GM19023 (cell line): ENCODE data around the gene PLEKHM3.
"Not testable (repeated sequence)": the region's sequence is repeated elsewhere in the genome, so short reads cannot be mapped to it uniquely, and the experiment has no call there.

Source experiments
- ATAC-seq: cut with Tn5 transposase; IDR thresholded peaks from one replicate; pipeline ENCODE4 v1.9.1; 2021; ENCODE audit warnings: mild to moderate bottlenecking, moderate library complexity; ENCODE audit not compliant: unreplicated experiment

Gene PLEKHM3

DNA sequence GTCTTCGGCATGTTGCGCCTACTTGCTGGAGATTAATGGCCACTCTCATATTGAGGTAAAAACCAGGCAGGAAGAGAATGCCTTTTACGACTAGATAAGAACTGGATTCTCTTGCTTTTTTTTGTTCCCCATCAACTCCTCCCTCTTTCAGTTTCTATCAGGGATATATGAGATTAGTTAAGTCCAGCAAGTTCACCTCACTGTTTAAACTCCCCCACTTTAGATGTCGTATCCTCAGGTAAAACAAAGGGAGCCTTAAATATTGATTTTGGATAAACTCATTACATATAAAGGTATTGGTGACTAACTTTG, 98.4 kb downstream of the PLEKHM3 start:
- ATAC-seq = no peak

DNA sequence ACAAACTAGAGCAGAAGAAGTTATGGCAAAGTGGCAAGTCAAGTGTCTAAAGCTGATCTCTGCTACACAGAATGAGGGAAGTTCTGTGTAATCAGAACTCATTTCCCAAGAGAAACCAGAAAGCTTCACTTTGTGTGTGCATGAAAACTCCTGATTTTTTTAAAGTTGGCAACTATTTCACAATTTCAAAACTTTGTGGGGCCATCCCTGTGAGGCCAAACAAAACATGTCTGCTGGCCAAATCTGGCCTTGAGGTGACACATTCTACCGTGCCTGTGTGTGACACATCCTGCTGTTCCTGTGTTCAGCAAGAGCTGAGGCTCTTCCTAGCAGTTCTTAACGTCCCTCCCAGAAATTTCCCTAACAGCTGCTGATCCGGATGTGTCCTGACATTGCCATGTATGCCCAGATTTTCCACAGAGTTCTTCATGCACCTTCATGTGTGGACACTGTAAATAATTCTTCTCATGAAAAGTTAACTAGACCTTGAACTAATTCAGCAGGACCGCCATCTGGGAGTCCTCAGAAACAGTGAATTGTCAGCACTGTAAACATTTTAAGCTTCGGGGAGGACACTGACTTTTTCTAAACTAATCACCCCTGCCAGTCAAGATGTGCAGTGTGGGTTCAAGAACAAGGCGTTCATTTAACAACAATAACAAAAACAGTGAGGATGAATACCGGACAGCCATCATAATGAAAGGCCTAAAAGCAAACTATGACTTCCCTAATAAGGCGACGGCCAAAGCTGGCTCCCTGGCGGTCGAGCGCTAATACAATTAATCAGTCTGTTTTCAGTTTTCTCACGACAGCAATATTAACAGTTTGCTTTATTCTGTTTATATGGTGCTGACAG, 99.0 kb downstream of the PLEKHM3 start:
- ATAC-seq = no peak

DNA sequence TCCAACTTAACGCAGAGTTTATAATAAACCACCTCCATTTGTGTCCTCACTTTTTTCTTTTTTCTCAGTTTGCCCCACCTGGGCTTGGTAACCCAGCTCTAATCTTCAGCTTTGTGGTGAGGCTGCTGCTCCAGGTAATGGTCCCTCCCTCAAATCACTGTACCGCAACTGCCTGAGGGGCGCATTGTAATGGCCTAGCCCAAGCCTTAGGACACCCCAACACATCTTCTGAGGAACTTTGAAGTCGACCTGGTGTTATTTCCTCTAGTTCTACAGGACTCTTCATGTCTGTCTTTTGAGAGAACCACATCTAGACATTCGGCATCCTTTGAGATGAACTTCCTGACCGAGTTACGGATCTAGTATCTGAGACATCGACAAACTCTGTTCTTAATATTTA, 99.7 kb downstream of the PLEKHM3 start:
- no peak for ATAC-seq

DNA sequence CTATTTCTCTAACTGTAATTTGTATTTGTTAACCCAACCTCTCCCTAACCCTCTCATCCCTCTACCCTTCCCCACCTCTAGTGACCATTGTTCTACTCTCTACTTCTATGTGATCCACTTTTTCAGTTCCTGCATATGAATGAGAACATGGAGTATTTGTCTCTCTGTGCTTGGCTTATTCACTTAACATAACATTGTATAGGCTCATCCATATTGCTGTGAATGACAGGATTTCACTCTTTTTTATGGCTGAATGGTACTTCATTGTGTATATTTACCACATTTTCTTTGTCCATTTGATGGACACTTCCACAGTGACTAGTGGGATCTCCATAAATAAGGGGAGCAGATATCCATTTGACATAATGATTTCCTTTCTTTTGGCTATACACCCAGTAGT, 103.7 kb downstream of the PLEKHM3 start:
- ATAC-seq = no peak

DNA sequence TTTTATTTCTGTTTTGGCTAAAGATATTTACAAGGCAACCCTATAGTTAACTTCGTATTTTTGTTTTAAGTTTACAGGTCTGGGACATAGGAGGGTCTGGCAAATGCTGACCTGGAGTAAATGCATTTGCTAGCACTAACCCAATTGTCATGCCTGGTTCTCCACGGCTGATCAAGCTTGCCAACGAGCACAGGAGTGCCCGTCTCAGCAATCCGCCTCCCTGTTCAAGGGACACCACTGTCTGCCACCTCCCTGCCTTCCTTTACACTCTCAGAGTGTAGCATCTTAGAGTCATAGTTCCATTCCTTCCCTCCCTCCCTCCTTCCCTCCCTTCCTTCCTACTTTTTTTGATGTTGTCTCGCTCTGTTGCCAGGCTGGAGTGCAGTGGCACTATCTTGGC, 104.6 kb downstream of the PLEKHM3 start:
- ATAC-seq = no peak

DNA sequence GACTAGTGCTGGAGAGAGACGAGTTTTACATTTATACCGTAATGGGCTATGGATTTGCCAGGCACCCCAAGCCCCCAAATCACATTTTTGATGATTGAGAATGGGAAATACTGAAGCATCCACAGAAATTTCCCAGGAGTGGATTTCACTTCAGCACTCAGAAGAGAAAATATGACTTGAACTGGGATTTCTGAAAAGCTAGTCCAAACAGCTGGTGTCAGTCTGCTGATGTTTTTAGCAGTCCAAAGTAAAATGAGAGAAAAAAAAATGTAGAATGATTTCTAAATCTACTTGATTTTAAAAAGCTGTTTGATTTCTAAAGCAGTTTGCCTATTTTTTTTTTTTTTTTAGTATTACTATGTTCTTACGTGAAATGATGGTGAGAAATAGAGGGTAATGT, 105.0 kb downstream of the PLEKHM3 start:
- ATAC-seq = no peak

DNA sequence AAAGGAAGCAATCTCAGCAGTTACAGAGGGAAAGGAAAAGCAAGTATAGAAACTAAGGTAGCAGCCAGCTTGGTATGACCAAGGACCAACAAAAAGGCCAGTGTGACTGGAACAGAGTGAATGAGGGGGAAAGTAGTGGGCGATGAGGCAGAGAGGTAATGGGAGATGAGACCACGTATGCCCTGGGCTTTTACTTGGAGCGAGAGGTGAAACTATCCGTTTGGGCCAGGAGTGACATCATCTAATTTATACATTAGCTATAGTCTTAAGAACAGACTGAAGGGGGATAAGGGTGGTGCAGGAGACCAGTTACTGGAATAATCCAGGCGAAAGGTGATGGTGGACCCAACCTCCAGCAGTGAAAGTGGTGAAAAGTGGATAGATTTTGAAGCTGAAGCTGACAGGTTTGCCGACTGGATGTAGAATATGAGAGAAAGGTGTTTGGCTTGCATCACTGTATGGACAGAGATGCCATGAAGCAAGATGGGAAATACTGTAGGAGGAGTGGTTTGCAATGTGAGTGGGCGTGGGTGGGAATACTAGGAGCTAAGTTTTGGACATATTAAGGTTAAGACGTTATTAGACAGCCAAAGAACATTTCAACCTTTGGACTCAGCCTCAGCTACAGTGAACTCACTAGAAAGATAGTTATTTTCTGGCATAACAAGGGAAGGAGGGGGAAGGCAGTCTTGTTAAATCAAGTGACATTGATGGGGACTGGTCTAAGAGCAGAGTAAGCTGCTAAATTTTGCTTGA, 106.0 kb downstream of the PLEKHM3 start:
- ATAC-seq = no peak

DNA sequence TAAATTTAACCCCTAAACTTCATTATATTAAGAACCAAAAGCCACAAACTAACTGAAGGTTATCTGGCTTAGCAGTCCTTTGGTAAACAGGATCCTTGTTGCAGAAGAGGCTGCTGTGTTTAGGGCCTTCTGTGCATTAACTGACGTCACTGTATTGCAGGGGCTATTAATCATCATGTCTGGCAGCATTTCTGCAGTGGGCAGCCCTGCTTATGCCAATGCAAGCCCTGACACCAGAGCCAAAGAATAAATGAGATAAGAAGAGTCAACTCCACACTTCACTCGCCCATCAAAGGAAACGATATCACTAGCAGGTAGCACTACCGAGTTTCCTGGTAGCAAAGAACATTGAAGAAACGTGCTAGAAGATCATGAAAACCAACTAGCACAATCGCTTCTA, 110.6 kb downstream of the PLEKHM3 start:
- no peak for ATAC-seq

DNA sequence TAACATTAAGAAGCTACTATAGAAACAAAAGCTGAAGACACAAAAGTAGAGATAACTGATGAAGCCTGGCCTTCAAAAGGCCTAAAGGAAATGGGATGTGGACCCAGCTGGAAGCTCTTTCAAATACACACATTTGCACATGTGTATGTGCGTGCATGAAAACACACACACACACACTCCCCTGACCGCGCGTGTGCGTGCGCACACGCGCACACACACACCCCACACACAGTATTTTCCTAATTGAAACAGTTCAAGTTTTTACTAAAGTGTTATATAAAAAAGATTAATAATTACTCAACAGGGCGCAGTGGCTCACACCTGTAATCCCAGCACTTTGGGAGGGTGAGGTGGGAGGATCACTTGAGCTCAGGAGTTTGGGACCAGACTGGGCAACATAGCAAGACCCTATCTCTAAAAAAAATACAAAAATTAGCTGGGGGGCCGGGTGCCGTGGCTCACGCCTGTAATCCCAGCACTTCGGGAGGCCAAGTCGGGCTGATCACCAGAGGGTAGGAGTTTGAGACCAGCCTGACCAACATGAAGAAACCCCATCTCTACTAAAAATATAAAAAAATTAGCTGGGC, 111.5 kb downstream of the PLEKHM3 start:
- ATAC-seq = no peak

DNA sequence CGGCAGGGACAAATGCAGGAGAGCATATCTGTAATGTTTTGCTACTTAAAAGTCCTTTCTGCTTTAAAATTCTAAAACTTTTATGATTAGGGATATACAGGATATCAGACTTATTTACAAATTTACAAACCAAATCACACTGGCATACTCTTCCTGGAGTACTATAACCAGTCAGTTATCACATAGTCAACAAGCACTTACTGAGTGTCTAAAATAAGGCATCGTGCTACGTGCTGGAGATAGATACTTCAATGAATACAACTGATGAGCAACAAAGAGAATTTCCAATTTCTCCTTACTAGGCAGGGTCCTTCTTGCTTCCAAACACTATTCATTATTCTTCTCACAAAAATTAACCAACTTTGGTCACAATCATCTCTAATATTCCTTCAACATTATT, 113.5 kb downstream of the PLEKHM3 start:
- no peak for ATAC-seq

DNA sequence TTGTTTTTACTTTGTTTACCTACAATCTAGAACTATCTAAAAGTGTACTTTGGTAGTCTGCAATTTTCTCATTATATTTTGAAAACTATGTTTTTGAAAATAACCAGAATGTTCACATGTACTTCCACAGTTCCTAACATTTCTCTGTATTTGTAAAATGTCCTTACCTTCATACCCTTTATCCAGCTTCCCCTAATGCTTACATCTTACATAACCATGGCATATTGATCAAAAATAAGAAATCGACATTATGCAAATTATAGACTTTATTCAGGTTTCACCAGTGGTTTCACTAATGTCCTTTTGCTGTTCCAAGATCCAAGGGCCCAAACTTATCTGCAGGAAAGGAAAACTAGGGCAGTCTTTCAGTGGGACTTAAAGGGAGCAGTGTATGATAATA, 114.1 kb downstream of the PLEKHM3 start:
- ATAC-seq = no peak

DNA sequence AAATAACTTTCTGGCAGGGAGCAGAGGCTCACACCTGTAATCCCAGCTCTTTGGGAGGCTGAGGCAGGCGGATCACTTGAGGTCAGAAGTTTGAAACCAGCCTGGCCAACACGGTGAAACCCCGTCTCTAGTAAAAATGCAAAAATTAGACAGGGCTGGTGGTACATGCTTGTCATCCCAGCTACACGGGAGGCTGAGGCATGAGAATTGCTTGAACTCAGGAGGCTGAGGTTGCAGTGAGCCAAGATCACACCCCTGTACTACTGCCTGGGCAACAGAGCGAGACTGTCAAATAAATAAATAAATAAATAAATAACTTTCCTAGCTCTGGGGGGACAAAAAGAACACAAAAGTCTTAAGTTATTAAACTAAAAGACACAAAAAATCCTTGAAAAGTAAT, 118.8 kb downstream of the PLEKHM3 start:
- not testable (repeated sequence) for ATAC-seq

DNA sequence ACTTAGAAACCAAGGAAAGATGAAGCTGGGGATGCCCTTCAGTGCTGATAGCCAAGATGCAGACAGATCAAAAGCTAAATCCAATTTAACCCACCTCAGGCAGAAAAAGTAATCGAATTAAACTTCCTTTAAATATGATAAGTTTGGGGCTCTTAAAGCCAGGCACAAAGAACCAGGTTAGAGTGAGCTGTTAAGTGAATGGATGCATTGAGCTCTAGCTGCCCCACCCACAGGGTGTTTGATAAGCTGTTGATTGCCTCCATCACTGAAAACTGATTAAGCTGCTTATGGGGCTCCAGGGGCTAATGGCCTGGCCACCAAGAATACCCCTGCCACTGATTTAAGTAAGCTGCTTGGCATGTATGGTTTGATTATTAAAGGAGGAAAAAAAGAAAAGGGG, 119.8 kb downstream of the PLEKHM3 start:
- ATAC-seq = no peak

DNA sequence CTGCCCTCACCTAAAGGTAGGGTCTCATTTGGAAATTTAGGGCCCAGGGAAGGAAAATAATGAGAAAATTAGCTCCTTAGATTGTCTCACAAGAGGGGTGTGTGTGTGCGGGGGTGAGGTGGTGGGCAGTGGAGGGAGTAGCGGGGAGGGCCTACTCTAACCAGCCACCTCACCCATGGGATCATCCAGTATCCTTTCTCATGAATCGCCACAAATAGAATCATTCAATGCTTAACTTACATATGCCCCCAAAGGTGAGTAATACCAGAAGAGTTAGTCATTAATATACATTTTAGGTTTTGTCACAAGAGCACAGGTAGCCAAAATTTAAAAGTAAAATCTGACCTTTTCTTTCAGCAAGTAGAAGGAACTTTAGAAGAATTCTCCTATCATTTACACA, 122.1 kb downstream of the PLEKHM3 start:
- ATAC-seq = no peak

DNA sequence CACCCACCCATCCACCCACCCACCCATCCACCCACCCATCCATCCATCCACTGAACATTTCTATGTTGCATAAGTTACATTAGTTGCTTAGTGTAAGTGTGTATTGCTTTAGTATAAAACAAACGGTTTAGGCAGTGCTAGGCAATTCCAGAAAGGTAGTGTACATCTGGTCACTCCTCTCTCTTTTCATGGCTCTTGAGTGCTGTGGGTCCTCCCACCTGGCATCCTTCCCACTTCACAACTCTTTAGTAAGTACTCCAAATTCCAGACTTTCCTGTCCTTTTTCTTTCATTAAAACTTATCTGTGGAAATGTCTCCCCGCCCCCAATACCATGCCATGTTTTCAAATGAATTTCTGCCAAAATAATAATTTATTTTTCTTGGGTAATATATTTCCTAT, 122.5 kb downstream of the PLEKHM3 start:
- ATAC-seq = no peak

DNA sequence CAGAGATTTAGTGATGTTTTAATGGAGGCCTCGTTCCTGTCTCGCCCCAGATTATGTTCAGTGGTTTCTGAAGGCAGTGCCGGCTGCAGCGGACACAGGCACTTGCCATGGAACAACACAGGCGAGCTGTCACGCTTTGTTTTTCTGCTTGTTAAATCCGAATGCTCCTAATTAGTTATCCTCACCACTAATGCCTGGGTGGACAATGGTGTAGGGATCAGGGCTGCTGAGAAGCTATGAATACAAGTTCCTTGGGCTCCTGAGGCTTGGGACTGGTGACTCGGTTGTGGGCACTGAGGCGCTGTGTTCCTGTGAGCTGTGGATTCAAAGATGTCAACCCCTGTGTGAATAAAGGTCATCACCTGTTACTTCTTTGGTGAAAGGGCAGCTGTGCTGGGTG, 123.5 kb downstream of the PLEKHM3 start:
- no peak for ATAC-seq

DNA sequence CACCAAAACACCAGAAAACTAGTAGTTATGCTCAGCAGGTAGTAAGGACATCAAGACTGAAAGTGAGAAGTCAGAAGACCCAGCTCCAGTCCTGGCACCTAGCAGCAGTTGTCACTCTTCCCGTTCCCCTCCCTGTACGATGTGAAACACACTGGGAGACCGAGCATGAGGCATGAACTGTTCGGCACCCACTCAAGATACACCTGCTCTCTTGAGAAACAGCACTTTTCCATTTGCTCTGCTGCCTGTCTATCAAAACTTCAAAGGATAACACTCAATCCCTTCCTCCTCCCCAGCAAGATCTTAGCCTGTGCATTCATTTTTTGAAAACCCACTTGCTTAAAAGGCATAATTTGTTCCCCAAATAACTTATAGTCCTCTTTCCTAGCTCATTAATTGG, 123.9 kb downstream of the PLEKHM3 start:
- no peak for ATAC-seq

DNA sequence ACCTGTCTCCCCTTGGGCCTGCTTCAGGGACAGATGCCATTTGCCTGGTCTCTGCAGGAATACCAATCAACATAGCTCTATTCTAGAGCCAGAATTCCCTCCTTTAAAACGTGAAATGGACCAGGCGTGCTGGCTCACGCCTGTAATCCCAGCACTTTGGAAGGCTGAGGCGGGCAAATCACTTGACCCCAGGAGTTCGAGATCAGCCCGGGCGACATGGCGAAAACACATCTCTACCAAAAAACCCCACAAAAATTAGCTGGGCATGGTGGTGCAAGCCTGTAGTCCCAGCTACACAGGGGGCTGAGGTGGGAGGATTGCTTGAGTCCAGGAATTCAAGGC, 127.0 kb downstream of the PLEKHM3 start:
- ATAC-seq = no peak

DNA sequence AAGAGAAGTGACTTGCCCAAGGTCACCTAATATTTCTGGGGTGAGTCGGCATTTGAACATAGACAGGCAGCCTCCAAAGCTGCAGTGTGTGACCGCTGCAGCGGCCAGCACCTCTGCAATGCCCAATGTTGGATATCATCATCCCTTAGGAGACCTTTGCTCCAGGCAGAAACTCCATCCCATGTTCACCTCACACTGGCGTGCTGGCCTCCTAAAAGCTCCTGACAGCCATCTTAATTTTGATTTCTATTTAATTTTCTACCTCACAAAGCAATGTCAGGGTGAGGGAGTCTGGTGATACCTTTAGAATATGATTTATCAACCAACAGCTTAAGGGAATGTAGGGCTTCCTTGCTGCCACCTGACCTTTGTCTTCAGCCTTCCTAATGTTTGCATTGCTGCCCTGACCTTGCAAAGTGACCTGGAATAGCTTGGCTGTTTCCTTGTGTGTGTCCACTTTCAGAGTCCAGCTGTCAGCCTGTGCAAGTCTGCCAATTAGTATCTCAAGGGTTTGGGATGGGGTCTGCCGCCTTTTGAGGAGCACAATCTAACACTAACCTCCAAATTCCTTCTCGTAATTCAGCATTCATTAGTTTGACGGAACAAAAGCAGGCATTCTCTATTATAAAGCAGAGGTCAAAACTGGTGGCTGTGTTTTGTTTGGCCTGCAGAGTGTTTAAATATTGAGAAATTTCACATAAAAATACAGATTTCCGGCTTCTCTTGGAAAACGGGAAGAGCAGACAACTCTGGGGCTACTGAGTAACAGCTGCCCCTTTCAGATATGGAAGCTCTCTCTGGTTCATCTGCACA, 127.6 kb downstream of the PLEKHM3 start:
- no peak for ATAC-seq

DNA sequence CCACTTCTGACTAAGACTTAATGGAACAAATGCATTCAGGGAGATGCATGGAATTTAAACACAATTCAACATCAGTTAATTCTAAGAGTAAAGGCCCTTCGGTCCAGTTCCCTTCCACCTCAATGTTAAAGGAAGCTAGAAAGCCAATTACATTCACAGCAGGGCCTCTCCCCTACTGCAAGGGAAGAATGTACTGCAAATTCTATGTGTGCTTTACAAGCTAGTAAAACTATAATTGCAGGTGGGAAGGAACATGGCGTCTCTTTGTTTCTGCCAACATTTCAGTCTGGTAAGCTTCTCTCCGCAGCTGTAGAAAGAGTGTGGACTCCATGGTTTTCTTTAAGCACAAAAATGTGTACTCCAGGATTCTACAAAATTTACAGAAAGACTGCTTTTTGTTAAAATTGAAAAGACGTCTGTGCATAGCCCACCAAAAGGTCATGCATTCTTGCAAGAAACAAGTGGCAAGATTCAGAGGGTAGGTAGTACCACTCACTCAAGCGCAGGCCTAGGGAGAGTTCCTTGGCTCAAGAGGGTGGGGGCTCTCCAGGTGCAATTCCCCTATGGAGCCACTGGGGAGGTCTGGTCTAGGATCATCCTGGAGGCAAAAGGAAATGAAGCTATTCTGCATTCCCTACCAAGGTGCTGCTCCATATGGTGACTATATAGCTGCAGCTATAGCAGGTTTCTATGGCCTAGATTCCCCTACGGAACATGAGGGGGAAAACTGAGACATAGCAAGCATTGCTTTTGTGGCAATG, 128.6 kb downstream of the PLEKHM3 start:
- ATAC-seq = no peak
